DOHH2 (cell line): ENCODE results near the gene FARSA.

ENCODE experiments used
- CTCF ChIP-seq: fragments of 200-600 bp; sonication (generic); IDR thresholded peaks from one replicate; pipeline ENCODE4 v1.5.1; 2014; ENCODE audit warnings: antibody characterized with exemption, mild to moderate bottlenecking, low read depth, low read length; ENCODE audit not compliant: poor library complexity, severe bottlenecking
- EZH2phosphoT487 ChIP-seq: fragments of 200-600 bp; sonication (generic); IDR thresholded peaks from 2 replicates; pipeline ENCODE4 v1.6.1; 2017; ENCODE audit warnings: borderline replicate concordance, mild to moderate bottlenecking, antibody characterized with exemption, low read length, moderate library complexity, mixed read lengths

DNA sequence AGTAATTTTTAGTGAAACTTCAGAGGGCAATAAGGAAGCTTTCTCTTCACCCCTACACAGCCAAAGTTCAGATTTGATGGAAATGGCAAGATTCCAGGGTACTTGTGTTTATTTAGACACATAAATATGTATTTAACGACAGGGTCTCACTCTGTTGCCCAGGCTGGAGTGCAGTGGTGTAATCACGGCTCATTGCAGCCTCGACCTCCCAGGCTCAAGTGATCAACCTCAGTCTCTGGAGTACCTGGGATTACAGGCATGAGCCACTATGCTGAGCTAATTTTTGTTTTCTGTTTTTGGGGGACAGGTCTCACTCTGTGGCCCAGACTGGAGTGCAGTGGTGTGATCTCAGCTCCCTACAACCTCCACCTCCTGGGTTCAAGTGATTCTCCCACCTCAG is 12.5 kb downstream of the FARSA start:
- TF ChIP-seq CTCF: no peak
- no peak for TF ChIP-seq EZH2phosphoT487
